GM18502 (cell line): ENCODE measurements around the gene SLC25A53.
A peak's percentile ranks its signal among the peaks of the same experiment; 100 is the strongest.

Source experiments
- ATAC-seq: cut with Tn5 transposase; IDR thresholded peaks from one replicate; pipeline ENCODE4 v1.9.1; 2021; ENCODE audit warnings: mild to moderate bottlenecking; ENCODE audit not compliant: unreplicated experiment, poor library complexity

The SLC25A53 gene

GRCh38 chrX:104134583-104135261, 22.1 kb downstream of the SLC25A53 start:
- no peak for ATAC-seq

- no peak for ATAC-seq
These were observed 26.0 kb downstream of the SLC25A53 start for GRCh38 chrX:104130808-104131207.

- ATAC-seq = no peak
These were observed 30.0 kb downstream of the SLC25A53 start for GRCh38 chrX:104126856-104127255.

GRCh38 chrX:104122829-104123228, 34.0 kb downstream of the SLC25A53 start:
- peak; percentile 71 for ATAC-seq

DNA sequence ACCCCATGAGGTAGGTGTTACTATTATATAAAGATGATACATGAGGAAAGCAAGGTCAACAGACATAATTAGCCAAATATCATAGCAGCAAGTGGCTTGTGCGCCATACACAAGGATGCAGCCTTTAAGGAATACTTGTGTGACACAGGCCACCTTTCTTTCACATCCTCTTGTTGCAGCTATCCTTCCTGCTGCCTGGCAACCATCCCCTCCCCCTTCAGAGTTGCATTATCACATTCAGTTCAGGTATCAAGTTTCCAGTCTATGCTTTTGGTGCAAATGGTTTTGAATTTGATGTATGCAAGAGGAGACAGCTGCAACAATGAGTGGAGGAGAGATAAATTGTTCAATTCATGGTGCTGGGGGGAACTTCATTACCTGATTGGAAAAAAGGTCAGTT, 38.0 kb downstream of the SLC25A53 start:
- ATAC-seq = no peak

- ATAC-seq = no peak
These were observed 39.0 kb downstream of the SLC25A53 start for GRCh38 chrX:104117759-104118158.

DNA sequence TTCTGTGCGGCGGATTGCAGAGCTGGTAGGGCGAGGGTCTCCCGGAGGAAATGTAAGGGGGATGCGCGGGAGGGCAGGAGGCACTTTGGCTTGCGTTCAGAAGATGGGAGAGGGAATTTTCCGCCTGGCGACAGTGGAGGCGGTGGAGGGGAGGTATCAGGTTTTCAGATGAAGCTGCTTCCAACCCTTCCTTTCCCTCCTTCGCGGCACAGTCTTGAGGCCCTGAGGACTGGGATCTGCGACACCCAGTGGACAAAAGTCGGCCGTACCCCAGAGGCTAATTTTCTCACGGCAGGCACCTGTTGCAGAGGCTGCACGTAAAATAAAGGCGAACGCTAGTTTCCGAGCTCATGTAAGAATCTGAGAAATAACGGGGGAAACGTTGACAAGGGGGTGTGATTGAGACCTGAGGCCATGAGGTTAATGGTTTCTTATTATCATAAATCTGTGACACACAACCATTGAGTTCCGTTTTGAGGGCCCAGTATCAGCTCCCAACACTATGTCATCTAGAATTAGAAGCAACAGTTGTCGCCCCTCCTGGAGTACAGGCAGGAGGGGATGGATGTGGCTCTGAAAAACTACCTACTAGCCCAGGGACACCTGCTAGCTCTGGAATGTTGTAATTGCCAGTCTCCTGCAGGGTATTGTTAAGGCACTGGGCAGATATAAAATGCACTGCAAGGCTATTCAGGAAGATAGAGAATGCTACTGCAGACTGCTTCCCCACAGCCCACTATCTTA, 43.4 kb downstream of the SLC25A53 start:
- peak; percentile 45 for ATAC-seq

DNA sequence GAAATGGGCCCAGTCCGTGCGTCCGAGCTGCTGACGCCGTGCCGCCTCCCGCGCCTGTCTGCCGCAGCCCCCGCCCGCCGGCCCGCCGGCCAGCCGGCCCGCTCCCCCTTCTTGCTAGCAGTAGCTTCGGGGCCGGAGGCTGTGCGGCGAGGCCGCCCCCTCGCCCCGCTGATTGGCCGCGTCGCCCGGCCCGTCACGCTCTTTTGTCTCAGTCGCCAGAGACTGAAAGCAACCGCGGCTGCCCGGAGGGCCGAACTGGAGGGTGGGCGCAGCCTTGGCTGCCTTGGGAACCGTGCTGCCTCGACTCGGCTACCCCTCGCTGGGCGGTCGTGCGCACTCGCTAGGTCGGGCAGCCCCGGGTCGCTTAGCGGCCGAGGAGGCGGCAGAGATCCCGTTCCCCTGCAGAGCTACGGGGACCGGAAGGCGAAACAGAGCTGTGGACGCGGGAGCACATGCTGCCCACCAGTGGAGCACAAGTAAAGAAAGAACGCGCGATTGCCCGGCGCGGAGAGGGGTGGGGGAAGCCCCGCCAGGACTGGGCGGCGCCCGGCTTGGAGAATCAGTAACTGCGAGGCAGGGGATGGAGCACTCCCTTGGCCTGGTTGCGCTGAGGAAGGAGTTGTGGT, 44.4 kb downstream of the SLC25A53 start, which contains the start of gene ZCCHC18:
Gene ZCCHC18 (plus strand): TSS at position 198 of the 626 bp plus-strand sequence. CDS start 1,589 bp downstream, outside the sequence.
- ATAC-seq = peak; percentile 73

DNA sequence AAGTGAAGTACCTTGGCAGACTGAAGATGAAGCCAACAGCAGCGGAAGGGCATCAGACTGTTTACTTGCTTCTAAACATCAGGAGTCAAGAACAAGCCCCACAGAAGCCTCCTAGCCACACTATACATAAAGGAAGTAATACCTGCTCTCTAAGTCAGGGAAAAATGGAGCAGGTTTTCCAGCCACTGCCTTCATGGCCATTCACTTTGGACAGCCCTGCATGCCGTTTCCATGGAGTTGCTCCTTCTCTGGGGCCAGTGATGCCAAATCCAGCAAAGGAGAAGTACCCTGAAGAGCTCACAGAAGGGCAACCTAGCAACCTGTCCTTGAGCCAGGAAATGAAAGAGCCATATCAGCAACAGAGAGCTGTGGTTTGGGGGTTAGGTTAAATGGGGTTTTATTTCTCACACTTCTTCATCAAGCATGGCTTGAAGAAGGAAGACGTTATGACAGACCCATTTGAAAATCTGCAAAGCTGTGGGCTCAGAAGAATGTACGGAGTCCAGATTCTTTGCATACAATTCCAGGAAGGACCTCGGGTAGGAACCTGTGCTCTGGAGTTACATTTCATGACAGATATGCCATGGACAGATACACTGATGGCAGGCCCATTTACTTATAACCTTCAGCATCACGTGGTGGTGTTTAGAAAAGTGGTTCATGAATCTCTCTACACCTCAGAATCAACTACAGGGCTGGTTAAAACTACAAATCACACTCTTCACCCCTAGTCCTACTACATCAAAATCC, 46.1 kb downstream of the SLC25A53 start:
- ATAC-seq = peak; percentile 60

GRCh38 chrX:104108955-104109354, 47.9 kb downstream of the SLC25A53 start:
- no peak for ATAC-seq

- ATAC-seq = no peak
These were observed 51.2 kb downstream of the SLC25A53 start for GRCh38 chrX:104105330-104106262.

- ATAC-seq = no peak
These were observed 52.1 kb downstream of the SLC25A53 start for GRCh38 chrX:104104676-104105075.

- no peak for ATAC-seq
These were observed 57.9 kb downstream of the SLC25A53 start for GRCh38 chrX:104098919-104099318.

GRCh38 chrX:104098151-104098808, 58.5 kb downstream of the SLC25A53 start:
- peak; percentile 87 for ATAC-seq

- no peak for ATAC-seq
These were observed 70.9 kb downstream of the SLC25A53 start for GRCh38 chrX:104085919-104086318.

GRCh38 chrX:104085477-104085876, 71.3 kb downstream of the SLC25A53 start:
- no peak for ATAC-seq

DNA sequence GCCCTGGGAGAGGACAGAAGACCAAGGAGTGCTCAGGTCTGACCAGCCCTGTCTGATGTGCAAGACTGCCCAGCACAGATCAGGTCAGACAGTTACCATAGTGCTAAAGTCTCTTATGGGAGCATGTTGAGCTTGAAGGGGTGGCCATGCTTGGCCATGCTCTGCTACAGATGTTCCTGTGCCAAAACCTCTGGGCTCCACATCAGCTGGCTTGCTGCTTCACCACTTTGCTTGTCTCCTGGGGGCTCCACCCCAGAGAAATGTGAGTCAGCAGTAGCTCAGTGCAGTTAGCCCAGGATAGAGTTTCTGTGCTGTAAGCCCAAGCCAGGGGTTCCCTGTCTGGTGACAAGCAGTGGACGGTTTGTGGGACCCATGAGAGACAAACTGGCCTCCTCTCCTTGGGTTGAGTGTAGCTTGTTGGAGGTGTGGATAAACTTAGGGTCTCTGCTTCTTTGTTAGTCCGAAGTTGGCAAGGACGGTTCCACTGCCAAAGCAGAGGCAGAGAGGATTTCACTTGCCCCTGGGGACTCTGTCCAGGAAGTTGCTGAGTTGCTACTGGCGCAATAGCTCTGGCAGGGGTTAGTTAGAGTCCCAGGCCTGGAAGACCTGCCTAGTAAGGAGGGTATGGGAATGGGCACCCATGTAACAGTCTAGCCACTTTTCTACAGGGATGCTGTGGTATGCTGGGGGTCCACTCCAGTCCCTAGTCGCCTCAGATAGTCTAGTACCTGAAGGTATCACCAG, 72.1 kb downstream of the SLC25A53 start:
- ATAC-seq = no peak

- no peak for ATAC-seq
These were observed 72.7 kb downstream of the SLC25A53 start for GRCh38 chrX:104084063-104084462.
